Nephron progenitor cell (in vitro differentiated cells): ENCODE measurements around the gene ZBTB48.

ENCODE experiments used
- DNase-seq: peaks from one replicate; pipeline ENCODE4 v3.0.0; 2021
- H3K27ac Mint-ChIP-seq: 2 replicates; pipeline ENCODE4 v1.8.0; 2021; ENCODE audit warnings: mild to moderate bottlenecking, moderate library complexity, mixed read lengths
- H3K27me3 Mint-ChIP-seq: 2 replicates; pipeline ENCODE4 v1.8.0; 2021; ENCODE audit warnings: mild to moderate bottlenecking, low read depth, mixed read lengths; ENCODE audit not compliant: poor library complexity
- H3K36me3 Mint-ChIP-seq: 2 replicates; pipeline ENCODE4 v1.8.0; 2021; ENCODE audit warnings: low read depth, mixed read lengths
- H3K4me1 Mint-ChIP-seq: 2 replicates; pipeline ENCODE4 v1.8.0; 2021; ENCODE audit warnings: mixed read lengths
- H3K4me3 Mint-ChIP-seq: 2 replicates; pipeline ENCODE4 v1.8.0; 2021; ENCODE audit warnings: mild to moderate bottlenecking, moderate library complexity, mixed read lengths
- H3K9me3 Mint-ChIP-seq: 2 replicates; pipeline ENCODE4 v1.8.0; 2021; ENCODE audit warnings: mild to moderate bottlenecking, moderate library complexity, mixed read lengths
- TF ChIP-seq, protein P1 (sequence below): fragments of 200-600 bp; sonication (generic); IDR thresholded peaks from 2 replicates; pipeline ENCODE4 v1.5.0; 2021; ENCODE audit warnings: antibody characterized with exemption

Gene ZBTB48

DNA sequence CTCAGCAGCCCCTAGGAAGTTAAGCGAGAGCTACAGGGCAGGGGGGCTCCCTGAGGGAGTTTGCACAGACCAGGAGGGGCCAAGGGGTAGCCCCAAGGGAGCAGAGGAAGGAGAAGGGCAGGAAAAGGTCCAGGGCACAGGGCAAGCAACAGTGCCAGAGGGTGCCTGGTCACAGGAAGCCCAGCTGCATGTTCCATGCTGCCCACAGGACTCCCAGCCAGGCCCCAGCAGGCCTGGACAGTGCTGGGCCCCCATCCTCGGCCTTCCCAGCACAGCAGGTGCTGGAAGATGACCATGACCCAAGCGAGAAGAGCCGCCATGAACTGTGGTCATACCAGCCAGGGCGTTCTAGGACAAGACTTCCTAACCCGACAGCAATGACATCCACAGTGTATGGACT is 11.8 kb downstream of the ZBTB48 start:
- no peaks in the 10 kb centered on the region for H3K27me3 Mint-ChIP-seq
- peaks cover 31% of the 10 kb centered on the region for H3K36me3 Mint-ChIP-seq
- H3K4me3 Mint-ChIP-seq: no peak overlapping the region
- peaks cover 24% of the 10 kb centered on the region for H3K4me1 Mint-ChIP-seq
- no peak overlapping the region for H3K27ac Mint-ChIP-seq
- TF ChIP-seq, protein P1, sequence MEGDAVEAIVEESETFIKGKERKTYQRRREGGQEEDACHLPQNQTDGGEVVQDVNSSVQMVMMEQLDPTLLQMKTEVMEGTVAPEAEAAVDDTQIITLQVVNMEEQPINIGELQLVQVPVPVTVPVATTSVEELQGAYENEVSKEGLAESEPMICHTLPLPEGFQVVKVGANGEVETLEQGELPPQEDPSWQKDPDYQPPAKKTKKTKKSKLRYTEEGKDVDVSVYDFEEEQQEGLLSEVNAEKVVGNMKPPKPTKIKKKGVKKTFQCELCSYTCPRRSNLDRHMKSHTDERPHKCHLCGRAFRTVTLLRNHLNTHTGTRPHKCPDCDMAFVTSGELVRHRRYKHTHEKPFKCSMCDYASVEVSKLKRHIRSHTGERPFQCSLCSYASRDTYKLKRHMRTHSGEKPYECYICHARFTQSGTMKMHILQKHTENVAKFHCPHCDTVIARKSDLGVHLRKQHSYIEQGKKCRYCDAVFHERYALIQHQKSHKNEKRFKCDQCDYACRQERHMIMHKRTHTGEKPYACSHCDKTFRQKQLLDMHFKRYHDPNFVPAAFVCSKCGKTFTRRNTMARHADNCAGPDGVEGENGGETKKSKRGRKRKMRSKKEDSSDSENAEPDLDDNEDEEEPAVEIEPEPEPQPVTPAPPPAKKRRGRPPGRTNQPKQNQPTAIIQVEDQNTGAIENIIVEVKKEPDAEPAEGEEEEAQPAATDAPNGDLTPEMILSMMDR: no peak
- no peaks in the 10 kb centered on the region for H3K9me3 Mint-ChIP-seq
- DNase-seq: no peak

DNA sequence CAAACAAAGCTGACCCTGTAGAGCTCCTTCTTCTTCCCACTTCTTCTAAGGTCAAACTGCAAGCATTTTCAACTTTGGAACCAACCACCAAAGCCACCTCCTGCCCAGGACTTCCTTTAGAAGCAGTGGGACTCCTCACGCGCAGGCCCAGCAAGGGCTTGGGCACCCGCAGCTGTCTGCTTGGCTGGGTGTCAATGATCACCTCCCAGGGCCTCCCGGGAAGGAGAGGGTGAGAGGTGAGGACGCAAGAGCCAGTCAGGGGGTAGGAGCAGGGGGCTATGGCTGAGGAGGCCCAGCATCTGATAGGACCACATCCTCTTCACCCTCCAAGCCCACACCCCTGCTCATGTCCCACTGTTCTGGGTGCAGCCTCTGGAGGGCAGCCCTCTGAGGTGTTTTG is 12.6 kb downstream of the ZBTB48 start:
- TF ChIP-seq, protein P1: no peak
- Mint-ChIP-seq H3K27ac (no peak overlapping the region), H3K9me3 (no peaks in the 10 kb centered on the region), H3K4me1 (peaks cover 32% of the 10 kb centered on the region), H3K27me3 (no peaks in the 10 kb centered on the region), H3K4me3 (no peak overlapping the region), H3K36me3 (peaks cover 31% of the 10 kb centered on the region)
- no peak for DNase-seq

DNA sequence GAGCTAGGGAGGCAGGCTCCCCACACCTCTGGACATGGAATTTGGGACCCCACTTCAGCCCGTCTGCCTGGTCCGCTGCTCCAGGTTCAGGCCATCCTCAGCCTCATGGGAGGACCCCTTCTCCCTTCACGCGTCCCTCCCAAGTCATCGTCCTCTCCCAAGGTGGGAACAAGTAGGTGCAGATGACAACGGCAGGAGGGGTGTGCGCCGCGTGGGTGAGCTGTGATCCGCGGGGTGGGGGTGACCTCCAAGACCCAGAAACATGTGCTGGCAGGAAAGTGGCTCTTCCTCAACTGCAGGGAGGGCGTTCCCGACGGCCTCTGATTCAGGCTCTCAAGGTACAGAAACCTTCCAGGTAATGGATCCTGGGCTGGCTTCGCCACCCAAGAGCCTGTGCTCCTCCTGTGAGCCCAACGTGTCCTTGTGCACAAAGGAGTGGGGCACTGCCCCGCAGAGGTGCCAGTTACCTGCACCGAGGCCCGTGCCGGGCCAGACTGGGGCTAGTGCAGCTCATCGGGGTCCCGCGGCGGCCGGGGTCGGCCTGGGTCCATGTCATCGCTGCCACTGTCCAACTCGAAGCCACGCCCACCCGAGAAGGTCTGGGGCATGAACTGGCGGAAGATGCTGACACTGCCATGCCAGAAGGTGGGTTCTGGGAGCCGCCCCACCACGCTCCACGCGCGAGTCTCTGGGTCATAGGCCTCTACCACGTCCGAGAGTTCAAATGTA is 13.2 kb downstream of the ZBTB48 start:
- no peaks in the 10 kb centered on the region for H3K9me3 Mint-ChIP-seq
- DNase-seq: no peak
- H3K4me1 Mint-ChIP-seq: peaks cover 38% of the 10 kb centered on the region
- no peaks in the 10 kb centered on the region for H3K27me3 Mint-ChIP-seq
- H3K27ac Mint-ChIP-seq: no peak overlapping the region
- peaks cover 35% of the 10 kb centered on the region for H3K36me3 Mint-ChIP-seq
- TF ChIP-seq, protein P1: no peak
- no peak overlapping the region for H3K4me3 Mint-ChIP-seq

DNA sequence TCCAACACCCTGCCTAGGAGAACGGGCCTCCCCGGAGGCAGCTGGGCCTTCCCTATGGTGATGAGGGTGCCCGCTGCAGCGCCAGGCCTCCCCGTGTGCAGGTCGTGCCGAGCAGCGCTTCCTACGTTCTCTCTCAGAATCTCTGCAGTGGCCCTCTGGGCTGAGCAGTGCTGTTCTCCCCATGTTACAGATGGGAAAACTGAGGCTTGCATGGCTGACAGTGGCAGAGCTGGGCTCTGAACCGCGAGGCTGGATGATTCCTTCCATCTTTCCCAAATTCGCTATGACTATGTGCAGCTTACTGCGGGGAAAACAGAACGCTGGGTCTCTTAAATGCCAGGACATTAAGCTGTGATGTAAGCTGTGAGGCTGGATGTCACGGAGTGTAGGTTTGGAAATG is 14.0 kb downstream of the ZBTB48 start:
- TF ChIP-seq, protein P1: no peak
- Mint-ChIP-seq H3K27me3 (no peaks in the 10 kb centered on the region), H3K27ac (no peak overlapping the region), H3K4me3 (no peak overlapping the region), H3K4me1 (peaks cover 38% of the 10 kb centered on the region), H3K36me3 (peaks cover 35% of the 10 kb centered on the region), H3K9me3 (no peaks in the 10 kb centered on the region)
- no peak for DNase-seq

DNA sequence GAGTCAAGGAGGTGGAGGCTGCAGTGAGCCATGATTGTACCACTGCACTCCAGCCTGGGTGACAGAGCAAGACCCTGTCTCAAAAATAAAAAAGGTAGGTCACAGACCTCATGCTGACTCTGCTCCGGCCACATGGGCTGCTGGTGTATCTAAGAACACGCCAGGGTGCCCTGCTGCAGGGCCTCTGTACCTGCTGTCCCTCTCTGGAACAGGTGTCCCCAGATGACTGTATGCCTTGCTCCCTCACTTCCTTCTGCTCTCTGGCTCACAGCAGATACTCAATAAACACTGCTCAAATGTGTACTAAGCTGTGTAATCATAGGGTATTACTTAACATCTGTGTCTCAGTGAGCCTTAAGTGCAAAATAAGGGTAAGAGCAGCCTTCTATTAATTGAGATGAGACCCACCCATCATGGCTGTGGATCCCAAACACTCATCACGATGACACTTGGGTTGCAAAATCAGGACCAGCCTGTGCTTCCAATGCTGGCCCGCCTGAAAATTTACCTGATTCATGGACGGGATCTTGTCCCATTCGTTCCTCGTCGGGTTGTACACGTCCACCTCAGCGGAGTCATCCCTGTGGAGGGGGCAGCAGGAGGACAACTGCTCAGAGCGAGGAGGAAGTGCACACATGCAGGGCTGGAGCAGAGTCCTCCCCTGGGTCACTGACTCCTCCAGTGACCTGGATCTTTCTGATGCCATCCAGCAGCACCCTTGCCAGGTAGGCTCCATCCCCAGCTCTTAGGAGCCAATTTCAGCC is 15.4 kb downstream of the ZBTB48 start:
- DNase-seq: no peak
- TF ChIP-seq, protein P1: no peak
- no peak overlapping the region for H3K27ac Mint-ChIP-seq
- peaks cover 39% of the 10 kb centered on the region for H3K4me1 Mint-ChIP-seq
- peaks cover 29% of the 10 kb centered on the region for H3K36me3 Mint-ChIP-seq
- H3K9me3 Mint-ChIP-seq: no peaks in the 10 kb centered on the region
- no peaks in the 10 kb centered on the region for H3K27me3 Mint-ChIP-seq
- no peak overlapping the region for H3K4me3 Mint-ChIP-seq
